HepG2 (cell line): ENCODE measurements around the gene PAN2. TPM values are rescaled to one million over a fixed set of nuclear protein-coding genes. Genes with fewer than 3 reads are reported as not detected.

ENCODE experiments used
- ATAC-seq: fragments of 200-7000 bp; cut with Tn5 transposase; 3 replicates; pipeline ENCODE4 v1.9.1; 2020; ENCODE audit warnings: mild to moderate bottlenecking, moderate library complexity
- BruUV-seq: library from RNA; stranded (reverse); fragments of 400-500 nt; replicated peaks from 2 replicates; lab custom pipeline; 2021; lab: Mats Ljungman, UMichigan
- CTCF ChIA-PET: fragments of 300-600 bp; formaldehyde crosslinking; extraction: SDS; loops from one replicate; lab custom pipeline; 2021; ENCODE audit warnings: low total read pairs, inconsistent platforms, low intra/inter-chr PET ratio; lab: Yijun Ruan, JAX
- POLR2A ChIA-PET: fragments of 350-600 bp; sonication (Branson Sonifier 250); formaldehyde crosslinking; loops from one replicate; lab custom pipeline; 2020; ENCODE audit warnings: antibody characterized with exemption, inconsistent platforms; lab: Yijun Ruan, JAX
- DNase-seq: peaks from one replicate; pipeline ENCODE4 v3.0.0-alpha.2; 2015; ENCODE audit warnings: low spot score
- FAIRE-seq: peaks from 3 replicates; lab custom pipeline; 2011; peaks lifted over from hg19 to GRCh38; lab: Jason Lieb, UNC
- H2AFZ ChIP-seq: one replicate; pipeline ENCODE4 v1.6.1; 2011; ENCODE audit warnings: low read length, inconsistent platforms
- H3K27ac ChIP-seq: fragments of 300-600 bp; 3 replicates; pipeline ENCODE4 v1.8.0; 2011; ENCODE audit warnings: mixed run types, mild to moderate bottlenecking, mixed read lengths, low read length, inconsistent platforms; ENCODE audit not compliant: insufficient read depth; ENCODE audit errors: extremely low read length
- H3K27me3 ChIP-seq, 2 experiments: fragments of 200-600 bp in 1 of 2; 2 replicates in 1 of 2; 3 replicates in 1 of 2; pipeline versions ENCODE4 v1.6.0 to v1.8.0; 2011; ENCODE audit warnings: low read length in 2 of 2, mild to moderate bottlenecking in 2 of 2, moderate library complexity in 2 of 2, inconsistent platforms in 1 of 2; ENCODE audit not compliant: insufficient read depth in 2 of 2, control insufficient read depth in 1 of 2
- H3K36me3 ChIP-seq, 2 experiments: fragments of 200-600 bp in 1 of 2; replicated peaks in 1 of 2; 2 replicates in 1 of 2; 3 replicates in 1 of 2; pipeline versions ENCODE4 v1.5.1 to v1.8.0; 2011; ENCODE audit warnings: low read length in 2 of 2, inconsistent platforms in 1 of 2; ENCODE audit not compliant: insufficient read depth in 2 of 2, control insufficient read depth in 1 of 2
- H3K4me1 ChIP-seq: 2 replicates; pipeline ENCODE4 v1.5.1; 2012; ENCODE audit warnings: low read length, inconsistent platforms; ENCODE audit not compliant: insufficient read depth
- H3K4me2 ChIP-seq: 2 replicates; pipeline ENCODE4 v1.6.0; 2011; ENCODE audit warnings: low read depth, low read length, inconsistent platforms
- H3K4me3 ChIP-seq, 3 experiments: fragments of 200-600 bp in 1 of 3; sonication (generic), shearing (Covaris generic) in 1 of 3; replicated peaks in 1 of 3; 2 replicates each; pipeline ENCODE4 v1.5.1; 2011 to 2016; ENCODE audit warnings: low read length in 3 of 3, inconsistent platforms in 2 of 3, low read depth in 2 of 3, mild to moderate bottlenecking in 2 of 3, control low read depth in 1 of 3, mixed read lengths in 1 of 3; ENCODE audit not compliant: insufficient read depth in 1 of 3
- H3K79me2 ChIP-seq: one replicate; pipeline ENCODE4 v1.6.1; 2011; ENCODE audit warnings: low read length, inconsistent platforms; ENCODE audit not compliant: insufficient read depth
- H3K9ac ChIP-seq: 2 replicates; pipeline ENCODE4 v1.6.0; 2011; ENCODE audit warnings: mild to moderate bottlenecking, low read depth, low read length, inconsistent platforms; ENCODE audit not compliant: insufficient read depth
- H3K9me3 ChIP-seq: 2 replicates; pipeline ENCODE4 v1.5.1; 2012; ENCODE audit warnings: mild to moderate bottlenecking, low read length
- H4K20me1 ChIP-seq: 2 replicates; pipeline ENCODE4 v1.6.0; 2011; ENCODE audit warnings: inconsistent platforms, mild to moderate bottlenecking, low read length, moderate library complexity; ENCODE audit not compliant: insufficient read depth
- ATRX ChIP-seq: sonication (generic); formaldehyde crosslinking; IDR thresholded peaks from 2 replicates; pipeline ENCODE4 v1.4.0; 2020; ENCODE audit warnings: missing genetic modification reagents, borderline replicate concordance
- ELF4 ChIP-seq: sonication (generic); formaldehyde crosslinking; IDR thresholded peaks from 2 replicates; pipeline ENCODE4 v1.5.0; 2020; ENCODE audit warnings: missing genetic modification reagents, mild to moderate bottlenecking, moderate library complexity, borderline replicate concordance
- ESRRA ChIP-seq: sonication (generic); formaldehyde crosslinking; IDR thresholded peaks from 2 replicates; pipeline ENCODE4 v1.5.1; 2020; ENCODE audit warnings: mild to moderate bottlenecking, low read depth, missing genetic modification reagents
- FIP1L1 ChIP-seq: fragments of 200-400 bp; formaldehyde crosslinking; IDR thresholded peaks from 2 replicates; pipeline ENCODE4 v1.6.1; 2018; ENCODE audit warnings: low read depth, mild to moderate bottlenecking, low read length, moderate library complexity, borderline replicate concordance; ENCODE audit not compliant: insufficient read depth
- FLYWCH1 ChIP-seq: sonication (generic); formaldehyde crosslinking; IDR thresholded peaks from 2 replicates; pipeline ENCODE4 v1.8.1; 2023; ENCODE audit warnings: mild to moderate bottlenecking, missing genetic modification reagents
- HDAC1 ChIP-seq: sonication (generic); formaldehyde crosslinking; IDR thresholded peaks from 2 replicates; pipeline ENCODE4 v1.5.1; 2020; ENCODE audit warnings: mild to moderate bottlenecking, missing genetic modification reagents
- IRF2 ChIP-seq: IDR thresholded peaks from 2 replicates; pipeline ENCODE4 v1.6.1; 2018; ENCODE audit warnings: missing genetic modification reagents, missing compliant biosample characterization
- KAT7 ChIP-seq: IDR thresholded peaks from 2 replicates; pipeline ENCODE4 v1.6.1; 2018; ENCODE audit warnings: borderline replicate concordance, missing compliant biosample characterization
- KDM5B ChIP-seq: sonication (generic); formaldehyde crosslinking; IDR thresholded peaks from 2 replicates; pipeline ENCODE4 v1.4.0; 2020; ENCODE audit warnings: missing genetic modification reagents, mild to moderate bottlenecking, borderline replicate concordance
- MAFG ChIP-seq: sonication (generic); formaldehyde crosslinking; IDR thresholded peaks from 2 replicates; pipeline ENCODE4 v1.5.1; 2020; ENCODE audit warnings: mild to moderate bottlenecking, missing genetic modification reagents
- POLR2A ChIP-seq, 2 experiments: IDR thresholded peaks; 2 replicates each; pipeline ENCODE4 v1.6.1; 2011; ENCODE audit warnings: low read depth in 2 of 2, low read length in 2 of 2, mild to moderate bottlenecking in 1 of 2, moderate library complexity in 1 of 2; ENCODE audit not compliant: insufficient read depth in 1 of 2
- SALL1 ChIP-seq: sonication (generic); formaldehyde crosslinking; IDR thresholded peaks from 2 replicates; pipeline ENCODE4 v1.8.0; 2022; ENCODE audit warnings: mild to moderate bottlenecking, missing genetic modification reagents
- TEAD3 ChIP-seq: optimal IDR thresholded peaks from 2 replicates; pipeline ENCODE3; 2016; ENCODE audit warnings: borderline replicate concordance
- TFAP4 ChIP-seq: sonication (generic); IDR thresholded peaks from 2 replicates; pipeline ENCODE4 v1.6.1; 2016; ENCODE audit warnings: low read depth, borderline replicate concordance
- ZBTB38 ChIP-seq: sonication (generic); formaldehyde crosslinking; IDR thresholded peaks from 2 replicates; pipeline ENCODE4 v1.5.1; 2020; ENCODE audit warnings: mild to moderate bottlenecking, missing genetic modification reagents
- ZNF251 ChIP-seq: sonication (generic); formaldehyde crosslinking; IDR thresholded peaks from 2 replicates; pipeline ENCODE4 v1.9.0; 2021; ENCODE audit warnings: mild to moderate bottlenecking, missing genetic modification reagents
- ZNF292 ChIP-seq: sonication (generic); formaldehyde crosslinking; IDR thresholded peaks from 2 replicates; pipeline ENCODE4 v1.8.1; 2022; ENCODE audit warnings: mild to moderate bottlenecking, low read depth, missing genetic modification reagents, borderline replicate concordance
- ZNF430 ChIP-seq: sonication (generic); formaldehyde crosslinking; IDR thresholded peaks from 2 replicates; pipeline ENCODE4 v1.9.0; 2021; ENCODE audit warnings: mild to moderate bottlenecking, missing genetic modification reagents
- ZNF572 ChIP-seq: sonication (generic); formaldehyde crosslinking; IDR thresholded peaks from 2 replicates; pipeline ENCODE4 v1.5.1; 2020; ENCODE audit warnings: mild to moderate bottlenecking, missing genetic modification reagents
- ZNF580 ChIP-seq: IDR thresholded peaks from 2 replicates; pipeline ENCODE4 v1.6.1; 2016; ENCODE audit warnings: low read depth, borderline replicate concordance
- ZNF709 ChIP-seq: sonication (generic); formaldehyde crosslinking; IDR thresholded peaks from 2 replicates; pipeline ENCODE4 v1.5.0; 2020; ENCODE audit warnings: mild to moderate bottlenecking, missing genetic modification reagents
- ZNF713 ChIP-seq: sonication (generic); formaldehyde crosslinking; IDR thresholded peaks from 2 replicates; pipeline ENCODE4 v1.4.0; 2020; ENCODE audit warnings: mild to moderate bottlenecking, missing genetic modification reagents
- ZNF83 ChIP-seq: sonication (generic); formaldehyde crosslinking; IDR thresholded peaks from 2 replicates; pipeline ENCODE4 v1.4.0; 2020; ENCODE audit warnings: missing genetic modification reagents, mild to moderate bottlenecking, borderline replicate concordance
- WGBS: methylation state at CpG from one replicate; pipeline ENCODE4 v1.1.6; 2017; ENCODE audit warnings: low lambda C conversion rate; 5-methylcytosine and 5-hydroxymethylcytosine counted together
- in situ Hi-C: cut with HindIII; loops from 2 replicates; pipeline ENCODE4 v1.10.0; 2017; ENCODE audit warnings: low pct_unique_long_range_greater_than_20kb; ENCODE audit not compliant: extremely low pct_ligation_motif_present
- intact Hi-C: fragments of 100-400 bp; cut with micrococcal nuclease; formaldehyde crosslinking; loops from one replicate; pipeline ENCODE4 v1.10.0; 2022; ENCODE audit not compliant: unreplicated experiment
- polyA plus RNA-seq, 8 experiments: library from polyadenylated mRNA; depleted of rRNA in 3 of 8; stranded (reverse) in 7 of 8; unstranded in 1 of 8; fragments of >200 nt; fragmentation: Illumina TruSeq in 4 of 8; extraction: Trizol in 4 of 8; gene quantifications; 2 replicates each; pipeline versions ENCODE4 v1.2.1 to v1.2.3, GENCODE V29; 2011 to 2016; ENCODE audit warnings: low read depth in 4 of 8, missing spikeins in 1 of 8, mixed read lengths in 1 of 8; ENCODE audit not compliant: insufficient read depth in 1 of 8
- total RNA-seq, 5 experiments: library from RNA; depleted of rRNA; stranded (reverse); fragments of >200 nt; fragmentation: Illumina TruSeq; extraction: Trizol; gene quantifications; 2 replicates each; pipeline ENCODE4 v1.2.3, GENCODE V29; 2016; ENCODE audit warnings: low read depth in 1 of 5

Gene PAN2
- total and polyA plus RNA-seq, 2 of the 13 experiments (the other 11 are each of a cell fraction or from before 2014, with no cell fraction given), result 27.2 to 61.1 TPM

GRCh38 chr12:56361487-56362129 is 27.8 kb upstream of the PAN2 start:
- no peaks in the 10 kb centered on the region for H3K9me3 ChIP-seq
- H3K4me2 ChIP-seq, result peak overlapping the region; percentile 81
- peaks cover 21% of the 10 kb centered on the region for H3K79me2 ChIP-seq
- 39% methylated on average over 2 of the region's 8 CpGs for WGBS
- DNase-seq, result no peak
- H3K27ac ChIP-seq, result peak overlapping the region; percentile 83
- peak; percentile 24 for ATAC-seq
- H3K36me3 ChIP-seq, result no peaks in the 10 kb centered on the region
- CTCF ChIA-PET, result no interaction called here
- no peaks in the 10 kb centered on the region for H3K27me3 ChIP-seq
- peak overlapping the region; percentile 62 for H3K9ac ChIP-seq
- intact Hi-C loops (loop anchor here (1.0 to 2.0 kb wide), 2 partner anchors 87 to 103 kb away; no protein-coding TSS in a partner anchor), in situ Hi-C loops (no loop called here)
- FAIRE-seq, result no peak
- H3K4me1 ChIP-seq, result peaks cover 78% of the 10 kb centered on the region
- BruUV-seq, result no TSS peak
- POLR2A ChIA-PET, result interaction anchor here (0.5 to 7.9 kb wide), 13 partner anchors 13 to 140 kb away, joined by 3 to 81 read pairs (median 4); partner anchors contain the start of genes CNPY2, GLS2, PAN2 and RNF41
- peak overlapping the region; percentile 65 to 94 (median 83) for H3K4me3 ChIP-seq
- H4K20me1 ChIP-seq, result no peaks in the 10 kb centered on the region
- no peak overlapping the region for H2AFZ ChIP-seq
- no peak for TF ChIP-seq ZNF251
- TF ChIP-seq FIP1L1, result no peak
- TF ChIP-seq ZNF572, result peak; percentile 66; the same call in 1 of the 2 replicates
- no peak for TF ChIP-seq MAFG (CRISPR knock-in tag)
- peak; percentile 86 for TF ChIP-seq ZBTB38 (CRISPR knock-in tag)
- TF ChIP-seq ZNF709 (CRISPR knock-in tag), result no peak
- 0 out of 2 replicates have a peak, but pooled peaks have one; percentile 41 for TF ChIP-seq ZNF713 (CRISPR knock-in tag)
- peak; percentile 68; the same call in 1 of the 2 replicates for TF ChIP-seq ZNF430 (CRISPR knock-in tag)
- TF ChIP-seq ATRX, result no peak
- TF ChIP-seq SALL1 (CRISPR knock-in tag), result peak; percentile 53; the same call in 1 of the 2 replicates
- peak; percentile 43; the same call in 1 of the 2 replicates for TF ChIP-seq TFAP4
- TF ChIP-seq ZNF292 (CRISPR knock-in tag), result no peak; the same call in 1 of the 2 replicates
- TF ChIP-seq KAT7 (CRISPR knock-in tag), result peak; percentile 2; the same call in 1 of the 2 replicates
- TF ChIP-seq KDM5B (CRISPR knock-in tag), result peak; percentile 60; the same call in 1 of the 2 replicates
- TF ChIP-seq ZNF580 (CRISPR knock-in tag), result peak; percentile 35; the same call in 1 of the 2 replicates
- no peak for TF ChIP-seq FLYWCH1 (CRISPR knock-in tag)
- no peak for TF ChIP-seq ELF4 (CRISPR knock-in tag)
- no peak; the same call in 1 of the 2 replicates for TF ChIP-seq IRF2
- 0 out of 4 replicates have a peak, but pooled peaks of 1 of the 2 experiments have one; percentile 29 for TF ChIP-seq POLR2A (IDR thresholded peaks at IDR 0.05; ENCODE audit: insufficient read depth in 1 of 2, low read depth in 2 of 2, low read length in 2 of 2)
- 0 out of 2 replicates have a peak, but pooled peaks have one; percentile 25 for TF ChIP-seq HDAC1 (CRISPR knock-in tag)
- TF ChIP-seq TEAD3 (CRISPR knock-in tag), result no peak
- 0 out of 2 replicates have a peak, but pooled peaks have one; percentile 4 for TF ChIP-seq ZNF83 (CRISPR knock-in tag)
- TF ChIP-seq ESRRA, result peak; percentile 45; the same call in 1 of the 2 replicates
